GM23338 (cell line): Measurements from ENCODE around the gene PPIF.

Experiments used
- CREB1 ChIP-seq: fragments of 250-450 bp; sonication (Bioruptor Pico); IDR thresholded peaks from 2 replicates; pipeline ENCODE4 v1.5.0; 2020; ENCODE audit warnings: low read depth, mild to moderate bottlenecking, moderate library complexity
- EZH2phosphoT487 ChIP-seq: fragments of 200-600 bp; sonication (generic); IDR thresholded peaks from one replicate; pipeline ENCODE4 v1.8.1; 2018; ENCODE audit warnings: antibody characterized with exemption; ENCODE audit not compliant: unreplicated experiment
- JUNB ChIP-seq: IDR thresholded peaks from one replicate; pipeline ENCODE4 v1.6.1; 2016; ENCODE audit warnings: antibody characterized with exemption; ENCODE audit not compliant: unreplicated experiment
- NANOG ChIP-seq: IDR thresholded peaks from 2 replicates; pipeline ENCODE4 v1.6.1; 2016; ENCODE audit warnings: antibody characterized with exemption, borderline replicate concordance
- POLR2AphosphoS5 ChIP-seq: IDR thresholded peaks from 2 replicates; pipeline ENCODE4 v1.6.1; 2016; ENCODE audit warnings: antibody characterized with exemption, low read depth
- ZNF114 ChIP-seq: fragments of 250-450 bp; sonication (Bioruptor Pico); IDR thresholded peaks from 2 replicates; pipeline ENCODE4 v1.5.0; 2020; ENCODE audit warnings: mild to moderate bottlenecking, moderate library complexity
- TF ChIP-seq, protein P1 (sequence below), 2 experiments: fragments of 200-600 bp in 1 of 2; sonication (generic) in 1 of 2; conservative IDR thresholded peaks; 2 replicates each; pipeline versions ENCODE4 v1.5.1 to v1.6.1; 2016 to 2017; ENCODE audit warnings: antibody characterized with exemption in 2 of 2, low read depth in 2 of 2, mild to moderate bottlenecking in 2 of 2, moderate library complexity in 1 of 2
- TF ChIP-seq, protein P2 (sequence below): IDR thresholded peaks from 2 replicates; pipeline ENCODE4 v1.6.1; 2016; ENCODE audit warnings: antibody characterized with exemption

DNA sequence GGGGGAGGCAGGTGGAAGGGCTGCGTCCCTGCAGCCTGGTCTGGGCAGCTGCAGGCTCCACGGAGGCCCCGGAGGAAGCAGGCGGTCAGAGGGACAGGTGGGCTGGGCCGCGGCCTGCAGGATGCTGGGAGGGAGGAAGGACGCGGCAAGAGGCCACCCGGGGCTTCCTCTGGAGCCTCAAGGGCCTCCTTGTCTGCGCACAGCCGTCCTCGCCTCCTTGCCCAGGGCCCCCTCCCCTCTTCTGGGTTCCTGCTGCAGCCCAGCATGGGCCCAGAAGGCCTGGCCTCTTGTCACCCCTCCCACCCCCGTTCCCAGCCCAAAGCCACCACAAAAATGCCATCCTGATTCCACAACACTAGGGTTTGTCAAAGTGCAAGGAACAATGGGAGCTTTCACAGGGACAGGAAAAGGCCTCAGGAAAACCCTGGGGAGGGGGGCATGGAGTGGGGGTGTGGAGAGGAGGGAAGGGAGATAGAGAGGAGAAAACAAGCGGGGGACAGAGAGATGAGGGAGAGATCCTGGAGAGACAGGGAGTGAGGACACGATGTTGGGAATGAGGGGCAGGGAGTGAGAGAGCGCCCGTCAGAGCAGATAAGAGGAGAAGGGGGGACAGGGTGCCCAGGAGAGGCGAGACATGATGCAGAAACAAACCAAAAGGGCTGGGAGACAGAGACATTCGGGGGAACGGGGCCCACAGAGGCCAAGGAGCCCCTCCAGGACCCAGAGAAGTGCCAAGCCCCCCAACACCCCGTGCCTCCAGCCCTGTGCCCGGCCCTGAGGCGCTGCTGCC is 56.4 kb downstream of the PPIF start:
- TF ChIP-seq EZH2phosphoT487 (no peak), ZNF114 (CRISPR knock-in tag) (no peak), JUNB (no peak), POLR2AphosphoS5 (no peak), CREB1 (CRISPR knock-in tag) (no peak), NANOG (no peak)
- TF ChIP-seq, protein P1, sequence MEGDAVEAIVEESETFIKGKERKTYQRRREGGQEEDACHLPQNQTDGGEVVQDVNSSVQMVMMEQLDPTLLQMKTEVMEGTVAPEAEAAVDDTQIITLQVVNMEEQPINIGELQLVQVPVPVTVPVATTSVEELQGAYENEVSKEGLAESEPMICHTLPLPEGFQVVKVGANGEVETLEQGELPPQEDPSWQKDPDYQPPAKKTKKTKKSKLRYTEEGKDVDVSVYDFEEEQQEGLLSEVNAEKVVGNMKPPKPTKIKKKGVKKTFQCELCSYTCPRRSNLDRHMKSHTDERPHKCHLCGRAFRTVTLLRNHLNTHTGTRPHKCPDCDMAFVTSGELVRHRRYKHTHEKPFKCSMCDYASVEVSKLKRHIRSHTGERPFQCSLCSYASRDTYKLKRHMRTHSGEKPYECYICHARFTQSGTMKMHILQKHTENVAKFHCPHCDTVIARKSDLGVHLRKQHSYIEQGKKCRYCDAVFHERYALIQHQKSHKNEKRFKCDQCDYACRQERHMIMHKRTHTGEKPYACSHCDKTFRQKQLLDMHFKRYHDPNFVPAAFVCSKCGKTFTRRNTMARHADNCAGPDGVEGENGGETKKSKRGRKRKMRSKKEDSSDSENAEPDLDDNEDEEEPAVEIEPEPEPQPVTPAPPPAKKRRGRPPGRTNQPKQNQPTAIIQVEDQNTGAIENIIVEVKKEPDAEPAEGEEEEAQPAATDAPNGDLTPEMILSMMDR (conservative IDR thresholded peaks at IDR 0.05; ENCODE audit: low read depth in 2 of 2) = no peak
- TF ChIP-seq, protein P2, sequence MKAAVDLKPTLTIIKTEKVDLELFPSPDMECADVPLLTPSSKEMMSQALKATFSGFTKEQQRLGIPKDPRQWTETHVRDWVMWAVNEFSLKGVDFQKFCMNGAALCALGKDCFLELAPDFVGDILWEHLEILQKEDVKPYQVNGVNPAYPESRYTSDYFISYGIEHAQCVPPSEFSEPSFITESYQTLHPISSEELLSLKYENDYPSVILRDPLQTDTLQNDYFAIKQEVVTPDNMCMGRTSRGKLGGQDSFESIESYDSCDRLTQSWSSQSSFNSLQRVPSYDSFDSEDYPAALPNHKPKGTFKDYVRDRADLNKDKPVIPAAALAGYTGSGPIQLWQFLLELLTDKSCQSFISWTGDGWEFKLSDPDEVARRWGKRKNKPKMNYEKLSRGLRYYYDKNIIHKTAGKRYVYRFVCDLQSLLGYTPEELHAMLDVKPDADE = no peak
